Smooth muscle cell (in vitro differentiated cells): Measurements from ENCODE around the gene JAG1. TPM values are rescaled to one million over a fixed set of nuclear protein-coding genes. Genes with fewer than 3 reads are reported as not detected.
A peak's percentile ranks its signal among the peaks of the same experiment; 100 is the strongest.

Experiments
- DNase-seq: peaks from one replicate; lab custom pipeline; 2025; ENCODE audit not compliant: unreplicated experiment; lab: John Stamatoyannopoulos, UW
- H2AFZ ChIP-seq: fragments of 200-600 bp; sonication (generic); 2 replicates; pipeline ENCODE4 v1.6.0; 2016; ENCODE audit warnings: antibody characterized with exemption, low read depth, mild to moderate bottlenecking
- H3F3A ChIP-seq: fragments of 200-600 bp; sonication (generic); 2 replicates; pipeline ENCODE4 v1.6.0; 2017; ENCODE audit warnings: antibody characterized with exemption, low read depth
- H3K27ac ChIP-seq: fragments of 200-600 bp; sonication (generic); 2 replicates; pipeline ENCODE4 v1.5.1; 2016; ENCODE audit warnings: low read depth, mild to moderate bottlenecking
- H3K27me3 ChIP-seq: fragments of 200-600 bp; sonication (generic); 2 replicates; pipeline ENCODE4 v1.6.1; 2016; ENCODE audit warnings: low read depth, mild to moderate bottlenecking
- H3K36me3 ChIP-seq: fragments of 200-600 bp; sonication (generic); 2 replicates; pipeline ENCODE4 v1.5.1; 2016; ENCODE audit warnings: low read depth
- H3K4me1 ChIP-seq: fragments of 200-600 bp; sonication (generic); 2 replicates; pipeline ENCODE4 v1.5.1; 2016; ENCODE audit warnings: low read depth
- H3K4me2 ChIP-seq: fragments of 200-600 bp; sonication (generic); 2 replicates; pipeline ENCODE4 v1.6.0; 2016; ENCODE audit warnings: mild to moderate bottlenecking
- H3K4me3 ChIP-seq: fragments of 200-600 bp; sonication (generic); 2 replicates; pipeline ENCODE4 v1.5.1; 2016; ENCODE audit warnings: mild to moderate bottlenecking
- H3K79me2 ChIP-seq: fragments of 200-600 bp; sonication (generic); 2 replicates; pipeline ENCODE4 v1.6.0; 2016; ENCODE audit warnings: low read depth, mild to moderate bottlenecking
- H3K9ac ChIP-seq: fragments of 200-600 bp; sonication (generic); 2 replicates; pipeline ENCODE4 v1.6.0; 2016; ENCODE audit warnings: low read depth
- H3K9me3 ChIP-seq: fragments of 200-600 bp; sonication (generic); replicated peaks from 2 replicates; pipeline ENCODE4 v1.5.1; 2016; ENCODE audit warnings: low read depth
- H4K20me1 ChIP-seq: fragments of 200-600 bp; sonication (generic); 2 replicates; pipeline ENCODE4 v1.6.0; 2016; ENCODE audit warnings: low read depth
- CTCF ChIP-seq: fragments of 200-600 bp; sonication (generic); IDR thresholded peaks from 2 replicates; pipeline ENCODE4 v1.5.1; 2017; ENCODE audit warnings: borderline replicate concordance, mild to moderate bottlenecking, antibody characterized with exemption; ENCODE audit not compliant: insufficient read depth, poor library complexity, severe bottlenecking
- WGBS: methylation state at CpG from one replicate; pipeline ENCODE4 v1.1.7; 2016; ENCODE audit warnings: low lambda C conversion rate; 5-methylcytosine and 5-hydroxymethylcytosine counted together
- polyA plus RNA-seq: library from polyadenylated mRNA; unstranded; fragments of >200 nt; fragmentation: Nextera tagmentation; extraction: Ambion mirVana; gene quantifications from 2 replicates; pipeline ENCODE4 v1.2.1, GENCODE V29; 2016
- total RNA-seq: library from RNA; depleted of rRNA; stranded (reverse); fragments of >200 nt; gene quantifications from 2 replicates; pipeline ENCODE4 v1.2.3, GENCODE V29; 2014

Gene JAG1
- total and polyA plus RNA-seq, 2 experiments from 2014 or later = 45.0 to 126 TPM

- Histone ChIP-seq H3K4me1 (peaks cover 56% of the 10 kb centered on the region), H3K27me3 (no peaks in the 10 kb centered on the region), H3K27ac (peak overlapping the region; percentile 26), H3F3A (peaks cover 28% of the 10 kb centered on the region), H2AFZ (no peak overlapping the region), H3K79me2 (no peaks in the 10 kb centered on the region), H4K20me1 (no peaks in the 10 kb centered on the region), H3K4me3 (no peak overlapping the region), H3K4me2 (no peak overlapping the region), H3K36me3 (no peaks in the 10 kb centered on the region), H3K9ac (no peak overlapping the region), H3K9me3 (no peaks in the 10 kb centered on the region)
- 80% methylated on average over 3 of the region's 3 CpGs for WGBS
- no peak for TF ChIP-seq CTCF
- no peak for DNase-seq
Measured at GRCh38 chr20:10626896-10627295, 46.9 kb downstream of the JAG1 start.

GRCh38 chr20:10625641-10626040, 48.2 kb downstream of the JAG1 start:
- no peaks in the 10 kb centered on the region for H4K20me1 ChIP-seq
- no peak overlapping the region for H3K4me3 ChIP-seq
- TF ChIP-seq CTCF = no peak
- no peaks in the 10 kb centered on the region for H3K9me3 ChIP-seq
- 18% methylated on average over 2 of the region's 2 CpGs for WGBS
- H3K9ac ChIP-seq = no peak overlapping the region
- H3K79me2 ChIP-seq = no peaks in the 10 kb centered on the region
- H3K27ac ChIP-seq = peak overlapping the region; percentile 75
- no peaks in the 10 kb centered on the region for H3K36me3 ChIP-seq
- no peaks in the 10 kb centered on the region for H3K27me3 ChIP-seq
- peaks cover 34% of the 10 kb centered on the region for H3F3A ChIP-seq
- peak overlapping the region; percentile 58 for H3K4me2 ChIP-seq
- H3K4me1 ChIP-seq = peaks cover 57% of the 10 kb centered on the region
- no peak for DNase-seq
- H2AFZ ChIP-seq = no peak overlapping the region

- Histone ChIP-seq H2AFZ (peak overlapping the region; percentile 23), H3K9ac (peak overlapping the region; percentile 78), H3K27ac (peak overlapping the region; percentile 96), H3K9me3 (no peaks in the 10 kb centered on the region), H3F3A (peaks cover 34% of the 10 kb centered on the region), H3K4me2 (peak overlapping the region; percentile 73), H4K20me1 (no peaks in the 10 kb centered on the region), H3K4me1 (peaks cover 49% of the 10 kb centered on the region), H3K4me3 (peak overlapping the region; percentile 3), H3K79me2 (no peaks in the 10 kb centered on the region), H3K36me3 (no peaks in the 10 kb centered on the region), H3K27me3 (no peaks in the 10 kb centered on the region)
- 18% methylated on average over 16 of the region's 16 CpGs for WGBS
- TF ChIP-seq CTCF = no peak
- DNase-seq = peak; percentile 13
Measured at GRCh38 chr20:10622657-10623418, 51.0 kb downstream of the JAG1 start.

- Histone ChIP-seq H3K79me2 (no peaks in the 10 kb centered on the region), H3K36me3 (no peaks in the 10 kb centered on the region), H3K27me3 (no peaks in the 10 kb centered on the region), H3K27ac (peak overlapping the region; percentile 96), H3K9me3 (no peaks in the 10 kb centered on the region), H2AFZ (no peak overlapping the region), H4K20me1 (no peaks in the 10 kb centered on the region), H3K4me2 (no peak overlapping the region), H3F3A (peaks cover 34% of the 10 kb centered on the region), H3K4me1 (peaks cover 44% of the 10 kb centered on the region), H3K4me3 (no peak overlapping the region), H3K9ac (no peak overlapping the region)
- TF ChIP-seq CTCF = no peak
- DNase-seq = no peak
- 36% methylated on average over 3 of the region's 3 CpGs for WGBS
Measured at GRCh38 chr20:10621149-10621548, 52.6 kb downstream of the JAG1 start.
